Mononuclear cell (primary cell): ENCODE results near the gene CHST11. TPM values are rescaled to one million over a fixed set of nuclear protein-coding genes. Genes with fewer than 3 reads are reported as not detected.

ENCODE experiments used
- H3K27me3 ChIP-seq: 2 replicates; pipeline ENCODE4 v1.6.0; 2011; ENCODE audit warnings: low read length, control low read depth; ENCODE audit not compliant: insufficient read depth
- H3K4me1 ChIP-seq: 2 replicates; pipeline ENCODE4 v1.5.1; 2011; ENCODE audit warnings: mild to moderate bottlenecking, low read length, control low read depth; ENCODE audit not compliant: insufficient read depth
- H3K4me3 ChIP-seq: 2 replicates; pipeline ENCODE4 v1.5.1; 2011; ENCODE audit warnings: mild to moderate bottlenecking, low read length, moderate library complexity
- H3K9me3 ChIP-seq: 2 replicates; pipeline ENCODE4 v1.5.1; 2011; ENCODE audit warnings: low read depth, mild to moderate bottlenecking, control low read depth, low read length
- total RNA-seq: library from RNA; depleted of rRNA; stranded (reverse); fragments of >200 nt; gene quantifications from one replicate; pipeline ENCODE4 v1.2.3, GENCODE V29; 2012

CHST11 gene
- total RNA-seq, 1 donor = 83.7 TPM

DNA sequence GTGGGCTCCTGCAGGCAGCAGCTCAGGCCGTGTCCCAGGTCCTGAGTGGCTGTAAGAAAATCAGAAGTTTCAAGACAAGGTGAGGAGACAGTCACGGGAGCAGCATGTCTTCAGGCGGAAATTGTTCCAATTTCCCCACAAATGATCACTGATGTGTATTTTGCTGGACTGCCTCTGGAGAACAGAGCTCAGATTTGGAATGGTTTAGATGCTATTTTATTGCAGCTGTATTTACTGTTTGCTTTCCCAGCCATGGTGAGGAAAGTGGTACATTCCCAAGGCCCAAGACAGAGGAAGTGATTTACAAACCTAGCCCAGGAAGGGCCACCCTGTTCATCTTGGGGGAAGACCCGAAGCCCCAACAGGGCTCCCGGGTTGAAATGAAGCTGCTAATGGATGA is 195.6 kb downstream of the CHST11 start:
- no peaks in the 10 kb centered on the region for H3K9me3 ChIP-seq
- H3K4me1 ChIP-seq = peaks cover 77% of the 10 kb centered on the region
- H3K27me3 ChIP-seq = no peaks in the 10 kb centered on the region
- no peak overlapping the region for H3K4me3 ChIP-seq

DNA sequence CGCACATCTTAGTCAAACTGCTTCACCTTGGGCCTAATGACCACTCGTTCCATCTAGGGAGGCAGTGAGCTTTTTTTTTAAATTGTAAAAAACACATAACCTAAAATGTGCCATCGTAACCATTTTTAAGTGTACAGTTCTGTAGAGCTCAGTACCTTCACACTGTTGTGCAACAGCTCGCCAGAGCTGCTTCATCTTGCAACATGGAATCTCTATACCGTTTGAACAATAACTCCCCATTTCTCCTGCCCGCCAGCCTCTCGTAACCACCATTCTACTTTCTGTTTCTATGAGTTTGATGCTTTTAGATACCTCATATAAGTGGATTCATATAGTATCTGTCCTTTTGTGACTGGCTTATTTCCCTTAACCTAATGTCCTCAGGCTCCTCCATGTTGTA is 196.2 kb downstream of the CHST11 start:
- no peak overlapping the region for H3K4me3 ChIP-seq
- H3K4me1 ChIP-seq = peaks cover 72% of the 10 kb centered on the region
- H3K9me3 ChIP-seq = no peaks in the 10 kb centered on the region
- no peaks in the 10 kb centered on the region for H3K27me3 ChIP-seq

DNA sequence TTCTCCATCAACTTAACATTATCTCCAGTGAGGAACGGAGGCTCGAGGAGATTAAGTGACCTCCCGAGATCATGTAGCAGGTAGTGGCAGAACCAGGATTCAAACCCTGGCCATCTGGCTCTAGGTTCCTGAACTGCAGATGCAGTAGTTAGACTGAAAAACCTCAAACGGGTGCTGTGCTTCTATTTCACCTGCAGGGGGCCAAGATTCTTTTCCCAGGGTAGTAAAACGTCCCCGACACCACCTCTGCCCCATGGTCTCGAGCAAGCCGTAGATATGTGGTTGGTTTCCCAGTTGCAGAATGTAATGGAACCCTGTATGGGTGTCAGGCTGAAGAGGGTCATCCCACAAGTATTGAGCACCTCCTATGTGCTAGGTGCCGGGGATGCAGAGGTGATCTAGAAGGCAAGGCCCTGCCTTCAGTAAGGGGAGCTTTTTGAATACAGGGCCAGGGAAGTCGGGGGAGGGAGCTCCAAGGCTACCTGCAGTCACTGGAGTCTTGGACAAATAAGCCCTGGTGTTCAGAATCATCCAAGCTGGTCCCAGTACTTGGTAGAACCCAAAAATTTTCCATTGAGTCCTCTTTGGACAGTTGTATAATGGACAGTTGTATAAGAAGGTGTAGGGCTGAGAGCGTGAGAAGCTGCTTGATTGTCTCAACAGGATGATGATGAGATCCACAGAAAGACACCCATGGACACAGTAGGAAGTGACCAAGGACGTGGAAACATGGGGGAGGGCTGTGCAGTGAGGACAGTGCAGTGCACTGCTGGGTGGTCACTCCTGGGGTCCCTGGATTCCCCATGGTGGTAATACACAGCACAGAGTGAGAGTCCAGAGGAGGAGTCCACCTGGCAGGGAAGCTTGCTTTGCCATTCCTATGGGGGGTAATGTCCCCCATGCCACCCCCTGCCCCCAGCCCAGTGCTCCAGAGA is 197.2 kb downstream of the CHST11 start:
- Histone ChIP-seq H3K4me3 (no peak overlapping the region), H3K9me3 (no peaks in the 10 kb centered on the region), H3K27me3 (no peaks in the 10 kb centered on the region), H3K4me1 (peaks cover 61% of the 10 kb centered on the region)

DNA sequence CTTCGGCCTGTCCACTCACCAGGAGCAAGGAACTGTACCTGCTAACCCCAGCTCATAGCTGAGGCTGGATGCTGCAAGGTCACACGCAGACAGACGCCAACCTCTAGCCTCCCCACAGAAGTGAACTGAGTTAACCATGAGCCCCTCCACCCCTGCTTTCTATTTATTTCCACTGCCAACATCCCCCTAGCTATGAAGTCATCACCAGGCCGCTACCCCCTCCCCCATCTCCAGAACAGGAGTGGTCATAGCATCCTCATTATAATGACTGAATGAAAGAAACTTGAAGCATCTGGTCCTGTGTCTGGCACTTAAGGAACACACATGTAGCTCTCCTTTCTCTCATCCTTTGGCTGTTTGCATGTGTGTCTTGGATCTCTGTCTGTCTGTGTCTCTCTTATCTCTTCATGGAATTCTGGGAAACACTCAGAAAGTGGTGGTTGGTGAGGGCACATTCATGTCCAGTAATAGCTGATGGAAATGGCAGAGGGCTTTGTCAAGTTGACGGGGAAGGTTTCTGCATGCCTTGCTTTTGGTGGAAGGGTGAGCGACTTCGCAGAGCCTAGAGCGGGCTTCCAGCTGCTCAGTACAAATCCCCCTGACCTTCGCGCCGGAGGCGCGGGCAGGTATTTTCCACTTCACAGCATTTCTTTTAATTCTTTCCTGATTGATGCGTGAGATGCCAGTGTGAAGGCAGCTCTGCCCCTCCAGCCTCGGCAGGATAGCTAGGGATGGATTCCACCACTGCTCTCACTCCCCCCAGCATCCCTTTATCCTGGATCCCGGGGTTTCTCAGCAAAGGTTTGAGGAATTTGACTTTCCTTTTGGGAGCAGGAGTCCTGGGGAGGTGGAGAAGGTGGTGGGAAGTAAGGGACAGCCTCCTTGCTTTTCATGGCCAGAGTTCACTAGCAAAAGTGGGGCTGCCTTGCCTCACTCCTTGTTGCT is 198.2 kb downstream of the CHST11 start:
- Histone ChIP-seq H3K27me3 (no peaks in the 10 kb centered on the region), H3K4me1 (peaks cover 51% of the 10 kb centered on the region), H3K4me3 (no peak overlapping the region), H3K9me3 (no peaks in the 10 kb centered on the region)

DNA sequence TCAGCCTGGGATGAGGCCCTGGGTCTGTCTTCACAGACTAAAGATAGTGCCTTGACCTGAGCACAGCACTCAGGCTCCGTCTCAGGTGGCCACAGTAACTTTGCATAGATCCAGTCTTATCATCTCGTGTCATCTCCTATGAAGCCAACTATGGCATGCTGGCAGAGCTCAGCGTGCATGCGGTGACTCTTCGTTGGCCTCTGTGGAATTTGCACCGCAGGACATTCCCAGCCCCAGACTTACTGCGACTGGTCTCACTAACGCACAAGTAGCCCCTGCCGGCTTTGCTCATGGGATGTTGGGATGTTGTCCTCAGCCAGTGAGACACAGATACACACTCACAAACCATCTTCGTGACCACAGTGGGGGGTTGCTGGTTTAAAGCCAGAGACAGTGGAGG is 199.6 kb downstream of the CHST11 start:
- Histone ChIP-seq H3K4me1 (peaks cover 38% of the 10 kb centered on the region), H3K27me3 (no peaks in the 10 kb centered on the region), H3K9me3 (no peaks in the 10 kb centered on the region), H3K4me3 (no peak overlapping the region)

DNA sequence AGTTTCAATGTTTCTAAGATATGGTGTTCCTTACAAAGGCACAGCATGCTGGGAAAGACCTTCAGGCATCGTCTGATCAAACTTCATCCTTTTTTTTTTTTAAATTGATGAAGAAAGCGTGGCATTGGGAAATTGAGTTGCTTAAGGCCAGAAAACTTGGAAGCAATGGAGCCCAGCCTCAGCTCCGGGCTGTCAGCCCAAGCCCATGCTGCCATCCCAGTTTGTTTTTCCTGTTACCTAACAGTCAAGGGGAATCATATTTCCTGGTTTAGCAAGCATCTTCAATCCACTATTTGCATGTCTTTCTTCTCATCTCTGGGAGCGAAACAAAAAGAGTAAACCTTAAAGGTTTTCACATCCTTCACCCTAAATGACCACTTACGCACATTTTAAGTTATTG is 200.2 kb downstream of the CHST11 start:
- Histone ChIP-seq H3K27me3 (no peaks in the 10 kb centered on the region), H3K4me1 (peaks cover 37% of the 10 kb centered on the region), H3K9me3 (no peaks in the 10 kb centered on the region), H3K4me3 (no peak overlapping the region)

DNA sequence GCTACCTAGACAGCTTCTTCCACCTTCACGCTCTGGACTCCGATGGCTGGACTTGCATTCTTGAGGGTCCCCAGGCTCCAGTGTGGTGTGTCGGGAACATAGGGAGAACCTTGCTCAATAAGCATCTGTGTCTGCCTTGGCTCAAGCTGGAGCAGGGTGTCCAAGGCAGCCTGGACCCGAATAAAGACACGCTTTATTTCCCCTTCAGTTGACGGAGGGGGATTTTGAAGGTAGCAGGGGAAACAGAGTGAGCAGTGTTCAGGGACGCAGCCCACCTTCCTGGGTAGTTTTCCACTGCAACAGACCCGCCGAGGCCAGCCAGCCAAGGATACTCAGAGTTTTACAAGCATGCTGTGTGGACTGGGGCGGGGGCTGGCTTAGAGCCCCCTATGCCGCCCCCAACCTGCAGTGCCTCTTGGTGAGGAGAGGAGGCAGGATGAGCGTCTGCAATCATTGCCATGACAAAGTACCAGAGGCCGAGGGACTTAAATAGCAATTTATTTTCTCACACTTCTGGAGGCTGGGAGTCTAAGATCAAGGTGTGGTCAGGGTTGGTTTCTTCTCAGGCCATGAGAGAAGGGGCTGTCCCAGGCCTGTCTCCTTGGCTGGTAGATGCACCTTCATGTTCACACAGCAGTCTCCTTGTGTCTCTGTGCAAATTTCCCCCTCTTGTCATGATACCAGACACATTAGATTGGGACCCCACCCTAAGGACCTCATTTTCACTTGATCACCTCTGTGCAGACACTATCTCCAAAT is 201.2 kb downstream of the CHST11 start:
- Histone ChIP-seq H3K9me3 (no peaks in the 10 kb centered on the region), H3K4me3 (no peak overlapping the region), H3K4me1 (peaks cover 33% of the 10 kb centered on the region), H3K27me3 (no peaks in the 10 kb centered on the region)

DNA sequence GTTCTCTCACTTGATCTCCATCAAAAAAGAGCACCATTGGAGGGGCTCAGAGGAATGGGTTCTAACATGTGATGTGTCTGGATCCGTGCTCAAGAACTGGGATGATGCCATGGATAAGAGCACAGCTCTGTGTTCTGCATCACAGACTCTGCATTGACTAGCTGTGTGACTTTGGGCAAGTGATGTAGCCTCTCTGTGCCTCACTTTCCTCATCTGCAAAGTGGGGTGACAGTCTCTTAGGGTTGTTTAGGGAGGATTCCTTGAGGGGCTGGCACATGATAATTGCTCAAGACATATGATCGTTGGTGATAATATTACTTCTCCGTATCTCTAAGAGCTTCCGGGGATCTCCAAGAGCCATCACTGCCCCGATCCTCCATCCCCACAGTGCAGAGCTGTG is 202.3 kb downstream of the CHST11 start:
- no peaks in the 10 kb centered on the region for H3K9me3 ChIP-seq
- H3K27me3 ChIP-seq = no peaks in the 10 kb centered on the region
- peaks cover 22% of the 10 kb centered on the region for H3K4me1 ChIP-seq
- no peak overlapping the region for H3K4me3 ChIP-seq

DNA sequence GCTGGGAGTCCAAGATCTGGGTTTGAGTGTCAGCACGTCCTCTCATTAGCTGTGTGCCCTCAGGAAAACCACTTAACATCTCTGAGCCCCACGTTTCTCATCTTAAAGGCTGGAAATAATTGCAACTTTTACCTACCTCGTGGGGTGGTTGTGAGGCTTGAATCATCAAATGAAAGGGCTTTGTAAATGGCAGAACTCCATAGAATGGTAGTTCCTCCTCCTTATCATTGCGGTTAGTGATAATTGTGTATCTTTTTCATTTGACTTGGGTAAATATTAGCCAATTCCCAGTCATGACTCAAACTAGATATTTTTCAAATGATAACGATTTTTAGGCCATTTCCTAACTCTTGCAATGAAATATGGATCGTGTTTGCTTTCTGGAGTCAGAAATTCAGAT is 205.5 kb downstream of the CHST11 start:
- H3K4me3 ChIP-seq = no peak overlapping the region
- peaks cover 26% of the 10 kb centered on the region for H3K4me1 ChIP-seq
- no peaks in the 10 kb centered on the region for H3K27me3 ChIP-seq
- no peaks in the 10 kb centered on the region for H3K9me3 ChIP-seq

DNA sequence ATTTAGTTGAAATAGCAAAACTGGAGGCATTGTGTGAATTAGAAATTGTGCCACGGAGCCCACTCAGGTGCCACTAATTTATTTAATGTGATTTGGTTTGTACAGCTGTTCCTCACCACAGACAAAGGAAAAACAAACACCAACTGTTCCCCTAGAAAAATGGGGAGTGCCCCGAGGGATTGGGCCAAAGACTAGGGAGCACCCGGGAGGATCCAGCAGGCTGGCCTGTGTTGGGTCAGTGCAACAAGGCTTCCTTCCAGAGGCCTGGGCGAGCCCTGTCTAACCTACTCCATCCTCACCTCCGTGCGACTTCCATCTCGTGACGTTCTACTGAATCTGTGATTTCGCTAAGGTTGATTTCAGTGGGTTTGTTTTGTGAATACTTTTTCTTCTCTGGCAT is 206.2 kb downstream of the CHST11 start:
- Histone ChIP-seq H3K4me1 (peaks cover 33% of the 10 kb centered on the region), H3K9me3 (no peaks in the 10 kb centered on the region), H3K4me3 (no peak overlapping the region), H3K27me3 (no peaks in the 10 kb centered on the region)

DNA sequence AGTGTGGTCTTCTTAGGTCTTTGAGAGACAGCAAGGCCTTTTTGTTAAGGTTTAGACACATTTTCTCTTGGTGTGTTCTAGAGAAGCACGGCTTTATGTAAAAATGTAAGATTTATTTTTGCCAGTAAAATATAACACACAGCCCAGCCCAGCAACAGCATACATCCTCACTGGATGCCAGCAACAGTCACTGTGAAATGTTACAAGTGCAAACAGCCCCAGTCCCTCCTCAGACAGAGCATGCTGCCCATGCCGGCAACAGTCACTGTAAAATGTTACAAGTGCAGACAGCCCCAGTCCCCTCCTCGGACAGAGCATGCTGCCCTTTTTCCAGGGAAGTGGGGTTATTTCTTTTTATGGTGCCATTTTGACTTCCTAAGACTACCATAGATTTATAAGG is 207.6 kb downstream of the CHST11 start:
- H3K4me1 ChIP-seq = peaks cover 48% of the 10 kb centered on the region
- H3K27me3 ChIP-seq = no peaks in the 10 kb centered on the region
- no peak overlapping the region for H3K4me3 ChIP-seq
- H3K9me3 ChIP-seq = no peaks in the 10 kb centered on the region

DNA sequence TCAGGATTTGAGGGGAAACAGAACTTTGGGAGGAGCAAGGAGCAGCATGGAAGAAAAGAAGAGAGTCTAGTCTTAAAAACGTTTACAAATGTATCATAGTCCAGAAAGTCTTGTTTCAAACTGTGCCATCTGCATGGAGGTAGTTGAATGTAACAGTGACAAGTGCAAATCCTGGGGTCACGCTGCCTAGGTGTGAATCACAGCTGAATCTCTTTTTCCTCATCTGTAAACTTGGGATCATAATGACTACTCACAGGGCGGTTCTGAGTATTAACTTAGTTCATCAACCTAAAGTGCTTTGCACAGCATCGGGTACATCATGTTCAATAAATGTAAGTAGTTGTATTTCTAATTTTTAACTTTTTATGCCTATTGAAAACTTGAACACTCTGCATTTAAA is 208.5 kb downstream of the CHST11 start:
- H3K9me3 ChIP-seq = no peaks in the 10 kb centered on the region
- H3K4me3 ChIP-seq = no peak overlapping the region
- no peaks in the 10 kb centered on the region for H3K27me3 ChIP-seq
- H3K4me1 ChIP-seq = peaks cover 57% of the 10 kb centered on the region

DNA sequence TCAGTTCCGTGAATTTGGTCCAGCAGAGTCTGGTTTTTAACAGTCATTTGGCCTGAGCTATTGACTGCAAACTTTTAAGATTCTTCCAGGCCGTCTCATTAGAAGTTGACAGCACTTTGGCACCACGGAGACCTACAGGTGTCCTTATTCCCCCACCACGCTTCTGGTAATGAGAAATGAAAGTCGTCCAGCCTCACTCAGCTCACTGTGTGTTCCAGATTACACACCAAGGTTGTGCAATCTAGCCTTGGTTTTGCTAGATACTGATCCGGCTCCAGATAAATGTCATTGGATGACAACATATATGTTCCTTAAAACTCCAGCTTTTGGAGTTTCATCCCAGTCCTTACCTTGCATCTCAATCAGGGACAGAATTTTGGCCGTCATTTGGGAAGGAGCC is 210.4 kb downstream of the CHST11 start:
- H3K9me3 ChIP-seq = no peaks in the 10 kb centered on the region
- peaks cover 68% of the 10 kb centered on the region for H3K4me1 ChIP-seq
- no peak overlapping the region for H3K4me3 ChIP-seq
- no peaks in the 10 kb centered on the region for H3K27me3 ChIP-seq

DNA sequence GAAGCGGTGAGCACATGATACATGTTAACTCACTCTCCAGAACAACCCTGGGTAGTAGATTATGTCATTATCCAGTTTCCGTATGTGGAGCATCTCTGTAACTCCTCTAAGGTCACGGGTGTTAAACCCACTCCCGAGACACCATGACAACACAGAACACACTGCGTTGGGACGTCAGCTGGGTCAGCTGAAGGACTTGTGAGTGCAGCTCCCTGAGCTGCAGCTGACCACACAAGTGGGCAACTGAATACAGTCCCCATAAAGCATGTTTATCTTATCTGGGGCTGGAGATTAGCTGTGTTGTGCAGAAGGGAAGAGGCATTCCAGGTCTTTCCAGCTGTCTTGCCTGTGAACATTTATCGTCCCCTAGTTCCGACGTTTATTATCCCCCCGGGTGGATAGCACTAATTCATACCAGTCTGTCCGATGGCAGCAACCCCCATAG is 211.5 kb downstream of the CHST11 start:
- Histone ChIP-seq H3K9me3 (no peaks in the 10 kb centered on the region), H3K27me3 (no peaks in the 10 kb centered on the region), H3K4me1 (peaks cover 76% of the 10 kb centered on the region), H3K4me3 (no peak overlapping the region)
